Measurements from ENCODE around the gene PANK2.
"Not testable (repeated sequence)": the region's sequence is repeated elsewhere in the genome, so short reads cannot be mapped to it uniquely, and the experiment has no call there.

PANK2 gene

GRCh38 chr20:3888622-3889488 is at the start of gene PANK2:
PANK2 (plus strand) TSS chr20:3889387.
- peak; percentile 98 for DNase-seq

- not testable (repeated sequence) for DNase-seq
Observed at GRCh38 chr20:3840201-3840600, 49.0 kb upstream of the PANK2 start.

GRCh38 chr20:3842348-3842930 is 46.7 kb upstream of the PANK2 start:
- no peak for DNase-seq

- peak; percentile 18 for DNase-seq
Observed at GRCh38 chr20:3843490-3843889, 45.7 kb upstream of the PANK2 start.

- not testable (repeated sequence) for DNase-seq
Observed at GRCh38 chr20:3843990-3844619, 45.1 kb upstream of the PANK2 start.

- DNase-seq, result no peak
Observed at GRCh38 chr20:3846378-3846739, 42.8 kb upstream of the PANK2 start.

GRCh38 chr20:3846740-3847428 is 42.3 kb upstream of the PANK2 start, which contains the start of gene MAVS:
MAVS (plus strand) TSS chr20:3846834; CDS start chr20:3854625, 7,791 bp downstream.
- peak; percentile 41 for DNase-seq

- no peak for DNase-seq
Observed at GRCh38 chr20:3847429-3847940, 41.7 kb upstream of the PANK2 start.

GRCh38 chr20:3848565-3848964 is 40.6 kb upstream of the PANK2 start:
- no peak for DNase-seq

GRCh38 chr20:3854462-3854871 is 34.7 kb upstream of the PANK2 start:
- DNase-seq, result no peak

GRCh38 chr20:3857405-3857804 is 31.8 kb upstream of the PANK2 start:
- DNase-seq, result no peak

- no peak for DNase-seq
Observed at GRCh38 chr20:3858689-3859088, 30.5 kb upstream of the PANK2 start.

GRCh38 chr20:3861191-3861590 is 28.0 kb upstream of the PANK2 start:
- no peak for DNase-seq

GRCh38 chr20:3862333-3862732 is 26.9 kb upstream of the PANK2 start:
- DNase-seq, result no peak

- DNase-seq, result no peak
Observed at GRCh38 chr20:3863317-3863716, 25.9 kb upstream of the PANK2 start.

GRCh38 chr20:3864518-3864917 is 24.7 kb upstream of the PANK2 start:
- no peak for DNase-seq

GRCh38 chr20:3865152-3865886 is 23.9 kb upstream of the PANK2 start:
- DNase-seq, result no peak

GRCh38 chr20:3865887-3866407 is 23.2 kb upstream of the PANK2 start:
- DNase-seq, result no peak

GRCh38 chr20:3866464-3866863 is 22.7 kb upstream of the PANK2 start:
- DNase-seq, result no peak

- DNase-seq, result no peak
Observed at GRCh38 chr20:3867802-3868201, 21.4 kb upstream of the PANK2 start.

- DNase-seq, result no peak
Observed at GRCh38 chr20:3869839-3870634, 19.1 kb upstream of the PANK2 start.

Data from GOT3 (cell line).